Measurements from ENCODE around the gene LMNA. TPM values are rescaled to one million over a fixed set of nuclear protein-coding genes. Genes with fewer than 3 reads are reported as not detected.

LMNA gene
- total RNA-seq, 1 experiment from 2014 or later: 51.0 TPM

- H4K20me1 ChIP-seq (ENCODE audit: control insufficient read depth, insufficient read depth, insufficient read length): no peaks in the 10 kb centered on the region
- Mint-ChIP-seq H3K27ac (no peak overlapping the region), H3K9me3 (no peaks in the 10 kb centered on the region; a peak in 1 of 5 replicates), H3K4me1 (peaks cover 34 to 51% of the 10 kb centered on the region in 2 experiments), H3K27me3 (ENCODE audit: low read depth) (peaks cover 11% of the 10 kb centered on the region), H3K36me3 (ENCODE audit: insufficient read depth in 1 of 3, low read depth in 3 of 3) (peaks cover 0 to 2% (median 0%) of the 10 kb centered on the region in 3 experiments; a peak in 1 of 7 replicates), H3K4me3 (no peak overlapping the region)
- H3K79me2 ChIP-seq (ENCODE audit: insufficient read depth, low read length): no peaks in the 10 kb centered on the region
- no peak overlapping the region for H3K23ac ChIP-seq (ENCODE audit: insufficient read length, low read depth, low read length)
- no peak overlapping the region for H3K27ac ChIP-seq (ENCODE audit: insufficient read length, low read depth, low read length)
- H2AFZ ChIP-seq (ENCODE audit: low read length): no peak overlapping the region
- no peak overlapping the region for H4K8ac ChIP-seq (replicated peaks; ENCODE audit: insufficient read length, low read depth, low read length)
- peaks cover 12% of the 10 kb centered on the region for H3K23me2 ChIP-seq (ENCODE audit: insufficient read length, low read depth, low read length, poor library complexity, severe bottlenecking)
- no peak overlapping the region for H3K4ac ChIP-seq (ENCODE audit: low read depth, low read length)
- H4K91ac ChIP-seq (ENCODE audit: insufficient read length, low read depth, low read length): no peak overlapping the region
- H3K79me1 ChIP-seq (ENCODE audit: insufficient read depth, low read depth, low read length, poor library complexity, severe bottlenecking): no peaks in the 10 kb centered on the region
- DNase-seq: no peak
- no peak overlapping the region for H3K18ac ChIP-seq (ENCODE audit: insufficient read length, low read depth, low read length)
- no peak overlapping the region for H2AK5ac ChIP-seq (ENCODE audit: insufficient read length, low read length)
- peaks cover 7% of the 10 kb centered on the region; the same call in 1 of the 2 replicates for H3K4me1 ChIP-seq (ENCODE audit: insufficient read depth, low read length)
- H3K27me3 ChIP-seq (ENCODE audit: insufficient read depth, low read length): no peaks in the 10 kb centered on the region
- WGBS (ENCODE audit: extremely low coverage, insufficient read length, low lambda C conversion rate): no CpG with 5 or more reads among the region's 2 CpGs
- H3K9ac ChIP-seq (ENCODE audit: extremely low read depth, insufficient read length, low read length): no peak overlapping the region
- no peak for TF ChIP-seq CTCF (conservative IDR thresholded peaks at IDR 0.05)
- H3T11ph ChIP-seq (ENCODE audit: low read length): no peak overlapping the region
- H2BK5ac ChIP-seq (ENCODE audit: insufficient read length, low read length): no peak overlapping the region
- no peak overlapping the region for H2BK120ac ChIP-seq (ENCODE audit: low read depth, low read length, poor library complexity, severe bottlenecking)
- no peak overlapping the region for H2BK20ac ChIP-seq (ENCODE audit: low read depth, low read length, poor library complexity, severe bottlenecking)
- no peak overlapping the region for H3K14ac ChIP-seq (ENCODE audit: insufficient read depth, low read length)
- no peak overlapping the region for H4K5ac ChIP-seq (ENCODE audit: insufficient read length, low read depth, low read length)
- no peak overlapping the region for H2BK12ac ChIP-seq (ENCODE audit: insufficient read length, low read depth, low read length)
- H3K56ac ChIP-seq (ENCODE audit: insufficient read length, low read depth, low read length): no peak overlapping the region
- no peaks in the 10 kb centered on the region for H3K9me3 ChIP-seq (ENCODE audit: control insufficient read depth, low read depth, low read length)
- H3K4me2 ChIP-seq (ENCODE audit: insufficient read depth, insufficient read length, low read length): no peak overlapping the region
- no peak overlapping the region for H2BK15ac ChIP-seq (ENCODE audit: low read depth, low read length)
Observed at GRCh38 chr1:156110252-156110651, 4.3 kb upstream of the LMNA start.

All from H9 (cell line).